Bone marrow (tissue), 2 donors: ENCODE data around the gene RAD51B.
A peak's percentile ranks its signal among the peaks of the same experiment; 100 is the strongest.

ENCODE experiments used
- DNase-seq, 2 donors: peaks; one replicate each; lab custom pipeline; 2025; lab: John Stamatoyannopoulos, UW

RAD51B gene

DNA sequence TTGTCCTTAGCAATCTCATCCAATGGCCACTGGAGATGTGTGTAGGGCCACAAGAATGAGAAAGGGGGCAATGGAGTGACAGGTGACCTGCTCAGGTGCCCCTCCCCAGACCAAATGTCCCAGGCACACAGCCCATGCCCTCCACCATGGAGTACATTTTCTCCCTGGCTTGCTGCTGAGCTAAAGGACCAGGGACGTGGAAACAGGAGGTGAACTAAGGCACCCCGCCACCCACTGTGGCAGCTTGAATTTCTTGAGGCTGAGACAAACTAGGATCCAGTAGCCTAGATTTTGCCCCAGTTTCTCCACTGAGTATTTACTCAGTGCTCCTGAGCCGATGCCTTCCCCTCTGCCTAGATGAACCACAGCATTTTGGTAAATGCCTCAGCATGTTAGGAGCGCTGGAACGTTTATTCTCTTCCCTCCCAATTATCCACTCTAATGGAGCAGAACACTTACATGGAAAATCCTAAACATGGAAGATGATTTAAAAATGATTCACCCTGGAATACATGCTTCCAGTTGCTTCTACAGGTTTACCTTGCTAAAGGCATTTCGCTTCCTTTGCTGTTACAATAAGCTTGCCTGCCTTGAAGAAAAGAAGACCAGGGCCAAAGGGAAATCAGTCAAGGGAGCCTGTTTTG, 775.3 kb downstream of the RAD51B start:
- DNase-seq: no peak

DNA sequence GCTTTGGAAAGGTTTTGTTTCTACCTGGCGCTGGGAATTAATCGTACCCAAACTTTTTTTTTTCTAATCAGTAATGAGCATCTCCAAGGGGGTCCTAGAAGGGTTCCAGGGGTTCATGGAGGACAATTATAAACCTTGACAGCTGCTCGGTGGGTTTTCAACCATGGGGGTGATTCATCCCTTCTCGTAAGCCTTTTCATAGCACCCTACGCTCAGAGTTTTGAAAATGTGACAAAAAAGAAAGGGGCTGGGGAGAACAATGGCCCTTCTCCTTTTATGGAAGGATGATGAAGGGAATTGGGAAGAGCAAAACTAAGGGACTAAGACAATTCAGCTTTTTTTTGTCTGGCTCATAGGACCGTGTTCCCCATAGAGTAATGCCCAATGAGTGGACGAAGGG, 776.6 kb downstream of the RAD51B start:
- no peak for DNase-seq

DNA sequence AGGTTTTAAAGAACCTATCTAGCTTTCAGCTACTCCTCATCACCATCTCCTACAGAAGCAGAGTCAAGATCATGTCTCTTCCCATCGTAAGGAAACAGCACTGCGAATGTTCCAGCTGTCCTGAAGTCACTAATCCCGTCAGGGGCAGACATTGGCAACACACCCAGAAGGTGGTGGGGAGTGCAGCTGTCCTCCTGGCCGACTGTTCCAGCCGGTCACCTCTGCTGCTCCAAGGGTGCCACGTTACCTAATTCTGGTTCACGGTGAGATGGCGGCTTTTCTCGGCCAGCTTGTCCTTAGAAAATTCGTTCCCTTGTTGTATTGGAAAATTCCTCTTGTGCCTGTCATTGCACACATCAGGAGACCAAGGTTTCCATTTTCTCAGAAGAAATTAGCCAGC, 777.1 kb downstream of the RAD51B start:
- DNase-seq: no peak

DNA sequence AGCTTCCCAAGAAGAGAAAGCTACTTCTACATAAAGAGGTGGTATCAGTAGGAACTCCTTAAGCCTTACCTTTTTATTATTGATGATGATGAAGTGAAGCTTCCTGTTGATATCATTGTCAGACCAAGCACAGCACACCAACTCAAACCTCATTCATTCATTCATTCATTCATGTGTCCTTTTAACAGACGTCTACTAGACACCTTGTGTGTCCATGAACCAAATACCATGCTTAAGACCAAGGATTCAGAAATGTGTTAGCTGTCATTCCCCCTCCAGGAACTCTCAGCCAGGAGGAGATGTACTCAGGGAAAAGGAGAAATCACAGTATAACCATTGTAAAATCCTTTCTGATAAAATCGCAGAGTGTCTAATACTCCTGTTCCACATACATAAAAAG, 778.5 kb downstream of the RAD51B start:
- no peak for DNase-seq

DNA sequence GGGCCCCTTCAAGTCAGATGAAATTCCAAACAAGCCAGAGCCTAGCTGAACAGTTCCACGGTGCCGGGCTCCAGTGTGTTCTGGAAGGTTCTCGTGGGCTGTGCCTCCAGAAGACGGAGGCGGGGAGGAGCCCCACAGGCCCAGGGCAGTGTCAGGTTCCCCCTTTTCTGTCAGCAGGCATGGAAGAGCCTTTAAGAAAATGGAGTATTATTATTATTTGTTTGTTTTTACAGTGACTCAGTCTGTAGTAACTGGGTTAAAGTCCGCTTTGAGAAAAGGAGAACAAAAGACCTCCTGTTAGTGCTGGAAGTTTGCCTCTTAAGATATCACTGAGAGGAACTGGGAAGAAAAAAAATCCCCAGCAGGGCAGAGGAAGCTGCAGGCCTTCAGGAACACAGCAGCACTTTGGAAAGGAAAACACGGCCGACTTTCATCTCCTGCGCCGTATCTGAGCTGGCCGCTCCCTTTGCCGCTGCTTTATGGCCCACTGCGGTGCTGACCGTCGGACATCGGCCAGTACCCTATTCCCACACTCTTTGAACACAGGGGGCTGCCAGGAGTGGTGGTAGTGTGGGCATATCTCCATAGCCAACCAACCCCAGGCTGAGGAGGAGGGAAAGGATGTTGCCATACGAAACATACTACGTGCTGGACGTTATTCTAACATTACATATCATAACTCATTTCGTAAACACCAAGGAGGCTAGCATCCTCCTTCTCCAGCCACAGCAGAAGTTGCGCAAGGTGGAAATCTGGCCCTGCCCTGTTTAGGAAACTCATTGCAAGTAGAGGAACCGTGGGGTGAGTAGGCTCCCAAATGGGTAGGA, 779.3 kb downstream of the RAD51B start:
- DNase-seq: peak; percentile 57 to 70

DNA sequence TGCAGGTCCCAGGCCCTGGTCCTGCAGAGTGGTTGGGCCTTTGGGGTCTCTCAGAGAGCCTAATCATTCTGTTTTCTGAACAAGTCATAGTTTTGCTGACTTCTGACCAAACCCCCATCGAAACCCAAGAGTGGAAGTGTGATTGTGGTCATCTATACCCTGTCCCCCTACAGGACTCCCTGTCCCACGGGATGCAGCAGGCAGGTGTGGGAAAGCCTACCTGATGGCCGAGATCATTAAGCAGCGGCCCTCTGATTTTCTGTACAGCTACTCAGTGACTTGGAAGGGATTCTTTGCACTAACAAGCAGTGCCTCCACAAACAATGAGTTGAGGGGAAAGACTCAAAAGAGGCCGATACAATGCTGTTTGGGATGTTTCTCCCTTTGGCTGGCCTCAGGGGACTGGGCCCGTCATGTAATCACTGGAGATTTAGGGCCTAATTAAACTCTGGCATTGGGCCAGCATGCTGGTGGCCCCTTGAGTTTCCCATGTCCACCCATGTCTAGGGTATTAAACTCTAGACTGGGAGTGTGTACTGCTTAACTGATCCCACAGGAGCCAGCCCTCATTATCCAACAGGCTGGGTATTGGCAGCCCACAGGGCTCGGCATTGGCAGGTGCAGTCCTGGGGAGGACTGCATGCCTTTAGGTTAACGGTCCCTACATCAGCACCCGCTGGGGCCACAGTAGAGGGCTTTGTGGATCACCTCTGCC, 780.5 kb downstream of the RAD51B start:
- DNase-seq: no peak

DNA sequence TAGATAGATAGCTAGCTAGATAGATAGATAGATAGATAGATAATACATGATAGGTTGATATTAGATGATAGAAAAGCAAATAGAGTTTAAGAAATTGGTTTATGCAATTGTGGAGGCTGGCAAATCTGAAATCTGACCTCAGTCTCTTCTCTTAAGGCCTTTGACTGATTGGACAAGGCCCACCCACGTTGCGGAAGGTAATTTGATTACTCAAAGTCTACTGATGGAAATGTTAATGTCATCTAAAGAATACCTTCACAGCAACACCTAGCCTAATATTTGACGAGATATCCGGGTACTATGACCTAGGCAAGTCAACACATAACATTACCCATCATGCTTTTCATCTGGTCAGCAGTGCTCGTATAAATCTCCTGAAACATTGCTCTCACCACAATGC, 782.9 kb downstream of the RAD51B start:
- DNase-seq: no peak

DNA sequence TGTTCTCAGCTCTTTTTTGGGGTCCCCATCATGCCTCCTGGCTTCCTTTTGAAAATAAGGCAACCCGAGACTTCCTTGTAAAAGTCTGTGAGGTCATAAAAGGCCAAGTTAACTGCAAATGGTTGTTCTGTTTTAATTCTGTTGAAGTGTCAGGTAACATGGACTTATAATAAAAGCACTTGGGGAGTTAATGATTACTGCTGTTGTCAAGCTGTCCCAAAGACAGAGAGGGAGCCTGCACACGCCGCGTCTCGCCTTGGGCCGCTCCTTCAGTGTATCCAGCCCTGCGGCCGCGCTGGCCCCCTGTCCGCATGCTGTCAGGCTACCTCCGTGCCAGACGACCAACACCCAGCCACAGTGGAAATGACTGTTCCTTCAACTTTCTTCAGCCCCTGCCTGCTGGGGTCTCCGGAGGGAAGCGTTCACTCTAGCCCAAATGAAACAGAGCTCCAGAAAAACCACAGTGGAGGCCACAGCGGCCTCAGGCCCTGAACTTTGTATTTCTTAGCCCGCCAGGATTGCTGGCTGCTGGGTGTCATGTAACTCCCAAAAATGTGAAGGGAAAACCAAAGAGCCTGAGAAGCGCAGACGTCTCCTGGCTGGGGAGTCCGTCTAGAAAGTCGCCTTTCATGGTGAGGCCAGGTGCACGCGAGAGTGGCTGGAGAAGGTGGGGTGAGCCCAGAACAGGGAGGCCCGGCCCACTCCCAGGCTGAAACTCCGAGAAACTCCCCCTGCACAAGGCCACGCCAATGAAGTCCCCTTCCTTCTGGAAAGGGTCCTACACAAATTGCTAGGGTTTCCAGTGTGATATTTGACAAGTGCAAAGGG, 784.2 kb downstream of the RAD51B start:
- no peak for DNase-seq

DNA sequence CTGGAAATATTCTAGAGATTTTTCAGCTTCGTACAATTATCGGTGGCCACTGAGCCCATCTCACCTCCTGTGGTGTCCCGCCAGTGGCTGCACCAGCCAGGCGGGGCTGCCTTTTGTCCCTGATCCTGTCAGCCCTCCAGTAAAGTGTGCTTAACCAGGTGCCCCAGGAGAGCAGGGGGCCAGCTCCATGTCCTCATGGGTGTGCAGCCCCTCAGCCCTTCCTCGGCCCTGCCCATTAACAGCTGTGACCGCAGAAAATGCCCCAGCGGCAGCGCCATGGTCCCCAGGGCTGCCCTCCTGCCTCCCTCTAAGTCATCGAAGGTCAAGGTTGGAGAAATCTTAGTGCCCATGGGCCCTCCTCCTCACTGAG, 784.8 kb downstream of the RAD51B start:
- DNase-seq: no peak

DNA sequence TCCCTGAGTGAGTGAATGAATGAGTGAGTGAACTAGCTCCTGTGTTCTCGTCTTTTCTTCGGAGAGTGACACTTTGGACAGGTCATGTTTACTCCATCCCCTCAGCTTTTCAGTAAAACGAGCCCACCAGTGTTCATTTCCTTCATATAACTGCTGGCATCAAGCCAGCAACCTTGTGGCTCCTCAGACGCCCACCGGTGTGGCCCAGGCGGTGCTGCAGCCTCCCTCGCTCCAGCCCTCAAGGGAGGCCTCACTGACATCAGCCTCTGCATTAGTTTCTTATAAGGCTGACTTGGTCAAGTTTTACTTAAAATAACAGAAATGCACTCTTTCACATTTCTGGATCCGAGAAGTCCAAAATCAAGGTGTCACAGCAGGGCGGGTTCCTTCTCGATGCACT, 785.2 kb downstream of the RAD51B start:
- no peak for DNase-seq

DNA sequence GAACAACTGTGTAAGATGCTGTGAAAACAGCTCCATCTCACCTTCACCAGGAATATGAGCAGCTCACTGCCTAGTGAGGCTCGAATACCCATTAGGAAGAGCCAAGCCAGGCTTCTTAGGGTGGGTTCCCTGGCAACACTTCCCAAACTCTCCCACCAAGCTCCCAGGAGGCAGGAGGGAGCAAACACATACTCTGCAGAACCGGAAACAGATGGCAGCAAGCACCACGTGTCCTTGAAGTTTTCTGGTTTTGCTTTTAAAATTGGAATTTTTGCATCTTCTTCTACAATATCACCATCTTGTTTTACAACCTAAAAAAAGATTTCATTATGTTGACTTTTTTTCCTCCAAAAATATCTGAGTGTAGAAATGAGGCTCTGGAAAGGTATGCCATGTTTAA, 786.6 kb downstream of the RAD51B start:
- no peak for DNase-seq

DNA sequence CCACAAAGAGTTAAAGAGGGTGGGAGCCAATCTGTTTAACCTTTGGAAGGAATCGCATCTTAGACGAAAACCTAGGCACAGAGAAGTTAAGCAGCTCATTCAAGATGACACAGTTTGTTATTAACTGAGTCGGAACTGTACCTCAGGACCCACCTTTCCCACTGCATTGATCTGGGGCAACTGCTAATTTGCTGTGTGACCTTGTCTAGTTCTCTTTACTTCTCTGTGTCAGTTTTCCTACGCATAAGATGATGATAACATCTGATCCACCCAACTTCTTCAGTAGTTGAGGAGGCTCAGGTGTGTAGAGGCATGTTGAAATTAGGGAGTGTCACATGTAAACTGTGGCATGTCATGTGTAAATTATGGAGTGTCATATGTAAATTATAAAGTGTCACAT, 787.1 kb downstream of the RAD51B start:
- no peak for DNase-seq

DNA sequence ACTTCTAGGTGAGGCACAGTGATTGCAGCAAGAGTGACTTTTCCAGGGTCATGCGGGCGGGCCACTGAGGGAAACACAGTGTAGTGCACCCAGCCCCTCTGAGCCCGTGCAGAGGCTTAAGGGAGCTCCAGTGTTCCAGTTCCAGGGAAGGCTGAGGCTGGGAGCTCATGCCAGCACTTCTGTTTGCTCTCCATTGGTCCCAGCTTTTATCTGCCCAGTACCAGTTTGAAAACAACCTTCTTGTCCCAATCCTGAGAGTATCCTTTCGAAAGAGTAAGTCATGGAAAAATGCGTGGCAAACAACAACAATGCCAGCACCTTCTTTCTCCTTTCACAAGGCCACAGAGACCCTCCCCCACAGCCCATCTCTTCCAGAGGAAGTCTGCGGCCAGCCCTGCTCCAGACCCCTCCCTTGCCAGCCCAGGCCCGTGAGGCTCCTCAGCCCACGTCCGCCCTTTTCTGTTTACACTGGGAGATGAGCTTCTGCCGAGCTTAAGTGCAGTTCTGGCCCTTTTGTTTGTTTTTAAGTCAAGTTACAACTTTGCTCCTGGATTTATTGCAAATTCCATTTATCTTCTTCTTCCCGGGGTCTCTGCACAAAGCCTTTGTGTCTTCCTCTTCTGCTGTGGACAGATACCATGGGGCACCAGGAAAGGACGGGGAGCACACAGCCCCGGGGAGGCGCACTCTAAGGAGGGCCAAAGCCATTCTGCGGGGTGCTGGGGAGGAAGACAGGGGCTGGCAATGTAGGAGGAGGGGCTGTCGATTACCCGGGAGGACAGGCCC, 787.7 kb downstream of the RAD51B start:
- DNase-seq: peak in 1 of 2 donors; percentile 36

DNA sequence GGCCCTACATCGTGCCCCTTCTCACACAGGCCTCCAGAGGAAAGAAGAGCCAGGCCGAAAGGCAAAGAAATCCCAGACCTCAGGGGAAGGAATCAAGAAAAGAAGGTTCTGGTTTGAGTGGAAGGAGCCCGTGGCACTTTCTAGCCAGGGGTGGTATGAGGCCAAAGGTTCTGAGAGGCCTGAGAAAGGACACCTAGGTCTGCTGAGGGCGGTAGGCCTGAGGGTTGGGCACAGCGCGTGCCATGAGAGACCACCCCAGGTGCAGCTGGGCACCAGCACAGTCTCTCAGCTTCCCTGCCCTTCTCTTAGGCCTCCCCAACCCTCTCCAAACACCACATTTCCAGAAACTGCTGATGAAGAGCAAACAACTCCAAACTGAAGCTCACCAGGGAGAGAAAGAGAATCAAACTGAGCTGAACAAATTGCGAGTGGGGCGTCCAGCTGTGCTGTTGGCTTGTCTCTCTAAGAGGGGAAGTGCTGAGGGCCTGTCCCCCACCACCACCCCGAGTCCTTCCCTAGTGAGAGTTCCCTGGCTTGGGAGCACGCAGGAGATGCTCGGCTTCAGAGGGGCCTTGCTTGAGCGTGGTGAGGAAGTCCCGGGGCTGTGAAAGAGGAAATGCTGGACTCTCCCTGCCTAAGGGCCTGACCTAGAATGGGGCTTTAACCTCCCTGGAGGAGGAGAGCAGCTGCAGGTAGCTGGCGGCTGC, 788.4 kb downstream of the RAD51B start:
- peak in 1 of 2 donors; percentile 15 for DNase-seq

DNA sequence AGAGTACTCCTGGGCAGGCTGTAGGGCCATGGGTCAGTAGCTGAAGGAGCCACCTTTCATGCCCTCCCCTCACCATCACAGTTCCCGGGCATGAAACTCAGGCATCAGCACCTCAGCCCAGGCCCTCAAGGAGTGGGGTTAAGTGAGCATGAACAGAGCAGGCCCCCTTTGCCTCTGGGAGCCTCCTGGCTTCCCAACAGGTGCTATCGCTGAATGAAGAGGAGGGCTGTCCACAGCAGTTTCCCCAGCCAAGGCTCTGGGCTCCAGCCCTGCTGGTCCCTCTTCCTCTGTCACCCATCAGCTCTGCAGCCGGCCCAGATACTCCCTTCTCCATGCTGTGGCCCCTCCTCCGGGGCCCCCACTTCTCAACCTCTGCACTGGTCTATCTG, 789.0 kb downstream of the RAD51B start:
- no peak for DNase-seq

DNA sequence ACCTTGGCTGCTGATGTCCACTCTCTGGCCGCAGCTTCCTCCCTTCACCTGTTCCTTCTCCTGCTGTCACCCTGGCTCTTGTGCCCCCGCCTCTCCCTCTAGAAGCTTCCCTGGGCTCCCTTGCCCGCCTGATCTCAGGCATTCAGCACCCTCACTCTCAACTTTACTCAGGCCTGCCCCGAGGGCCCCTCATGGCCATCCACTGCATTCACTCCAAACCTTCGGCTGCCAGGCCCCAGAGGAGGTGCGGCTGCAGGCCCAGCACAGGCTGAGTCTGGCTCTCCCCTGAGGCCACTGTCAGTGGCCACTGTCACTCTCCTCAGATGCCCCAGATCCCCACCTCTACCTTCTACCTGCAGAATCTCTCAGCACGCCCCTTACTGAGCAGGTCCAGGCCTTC, 789.4 kb downstream of the RAD51B start:
- no peak for DNase-seq

DNA sequence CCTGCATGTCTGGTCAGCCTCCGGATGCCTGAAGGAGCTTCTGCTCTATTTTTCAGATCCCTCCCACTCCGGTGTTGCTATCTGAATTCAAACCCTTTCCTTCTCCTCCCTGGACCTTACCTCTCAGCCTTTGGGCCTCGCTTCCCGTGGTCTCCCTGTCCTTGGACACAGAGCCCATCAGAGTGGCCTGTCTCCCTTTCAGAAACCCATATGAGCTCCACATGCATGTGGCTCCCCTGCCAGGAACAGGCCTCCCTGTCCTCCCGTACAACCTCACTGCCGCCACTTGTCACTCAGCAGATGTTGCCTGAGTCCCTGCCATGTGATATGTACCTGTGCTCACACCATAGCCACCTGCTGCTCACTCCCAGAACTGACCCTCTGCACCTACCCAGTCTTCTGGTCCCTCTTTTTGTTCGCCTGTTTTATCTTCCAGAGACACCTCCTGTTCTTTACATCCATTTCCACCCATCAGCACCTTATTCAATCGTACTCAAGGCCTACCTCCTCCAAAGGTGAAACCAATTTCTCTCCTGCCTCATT, 790.7 kb downstream of the RAD51B start:
- no peak for DNase-seq

DNA sequence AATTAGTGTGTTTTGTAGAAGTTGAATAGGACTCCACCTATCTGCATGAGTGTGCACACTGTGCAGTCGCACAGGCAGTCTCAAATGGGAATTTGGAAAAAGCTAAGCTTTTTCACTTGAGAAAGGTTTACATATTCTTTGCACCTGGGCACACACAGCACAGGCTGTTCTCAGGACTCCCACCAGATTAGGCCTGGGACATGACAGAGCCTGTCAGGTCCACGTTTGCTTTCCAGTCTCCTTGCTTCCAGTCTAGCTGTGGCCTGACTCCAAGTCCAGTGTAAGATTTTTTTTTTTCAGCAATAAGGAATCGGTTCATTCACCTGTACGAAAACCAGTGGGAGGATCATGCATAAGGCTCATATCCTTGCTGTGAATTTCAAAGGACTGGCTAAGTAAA, 792.0 kb downstream of the RAD51B start:
- no peak for DNase-seq

DNA sequence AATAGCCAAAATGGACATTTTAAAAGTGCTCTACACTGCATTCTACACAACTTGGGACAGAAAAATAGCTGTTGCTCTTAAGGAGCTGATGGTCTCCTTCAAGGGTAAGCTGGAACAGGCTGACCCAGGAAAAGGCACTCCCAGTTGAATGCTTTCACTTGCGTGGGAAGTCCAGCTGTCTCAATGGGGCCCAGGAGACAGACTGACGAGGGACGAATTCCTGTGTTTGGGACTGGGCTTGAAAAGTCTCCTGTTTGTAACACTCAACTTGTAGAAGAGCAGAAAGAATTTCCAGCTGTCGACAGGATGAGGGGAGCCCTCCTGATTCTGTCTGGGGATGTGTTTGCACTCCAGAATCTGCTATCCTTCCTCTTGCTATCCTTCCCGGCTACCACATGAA, 792.5 kb downstream of the RAD51B start:
- DNase-seq: no peak

DNA sequence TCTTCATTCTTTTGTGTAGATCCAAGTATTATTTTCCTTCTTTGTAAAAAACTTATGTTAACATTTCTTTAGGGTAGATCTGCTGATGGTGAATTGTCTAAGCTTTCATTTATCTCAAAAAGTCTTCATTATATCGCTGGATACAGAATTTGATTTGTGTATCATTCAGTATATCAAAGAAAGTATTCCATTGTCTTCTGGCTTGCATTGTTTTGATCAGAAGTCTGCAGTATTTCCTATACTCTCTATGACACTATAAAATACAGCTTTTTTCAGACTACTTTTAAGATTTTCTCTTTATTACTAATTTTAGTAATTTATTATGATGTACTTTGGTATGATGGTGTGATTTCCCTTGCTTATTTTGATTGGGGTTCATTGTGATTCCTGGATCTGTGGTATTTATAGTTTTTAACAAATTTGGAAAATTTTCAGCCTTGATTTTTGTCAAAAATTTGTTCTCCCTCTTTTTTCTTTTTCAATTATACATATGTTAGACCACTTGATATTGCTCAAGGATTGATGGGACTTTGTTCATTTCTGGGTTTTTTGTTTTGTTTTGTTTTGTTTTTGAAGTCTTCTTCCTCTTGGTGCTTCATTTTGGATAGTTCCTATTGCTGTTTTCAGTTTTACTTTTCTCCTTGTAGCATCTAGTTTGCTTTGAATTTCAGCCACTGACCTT, 796.8 kb downstream of the RAD51B start:
- DNase-seq: no peak
